Measurements from ENCODE around the gene PTPRT.

PTPRT gene

DNA sequence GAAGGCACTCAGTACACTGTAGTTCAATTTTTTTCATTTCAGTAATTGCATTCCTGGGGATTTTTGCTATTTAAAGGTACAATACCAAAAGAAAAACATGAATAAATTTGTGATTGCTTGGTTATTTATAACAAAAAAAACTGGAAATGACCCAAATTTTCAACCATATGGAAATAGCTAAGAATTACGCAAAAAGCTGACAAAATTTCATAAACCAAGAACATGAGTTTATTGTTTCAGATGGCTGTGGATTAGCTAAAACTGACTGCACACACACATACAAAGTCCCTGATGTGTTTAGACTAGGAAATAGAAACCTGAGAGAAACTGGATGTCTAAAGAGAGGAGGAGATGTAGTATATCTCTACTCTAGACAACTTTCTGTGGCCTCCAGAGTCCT lies 853.1 kb downstream of the PTPRT start:
- Histone ChIP-seq H3K36me3 (ENCODE audit: insufficient read depth, low read length) (no peaks in the 10 kb centered on the region), H3K9me3 (ENCODE audit: control insufficient read depth, insufficient read depth, low read length) (no peaks in the 10 kb centered on the region), H3K9ac (ENCODE audit: low read depth, low read length) (no peak overlapping the region), H3K4me1 (ENCODE audit: insufficient read depth, low read length) (no peaks in the 10 kb centered on the region)

DNA sequence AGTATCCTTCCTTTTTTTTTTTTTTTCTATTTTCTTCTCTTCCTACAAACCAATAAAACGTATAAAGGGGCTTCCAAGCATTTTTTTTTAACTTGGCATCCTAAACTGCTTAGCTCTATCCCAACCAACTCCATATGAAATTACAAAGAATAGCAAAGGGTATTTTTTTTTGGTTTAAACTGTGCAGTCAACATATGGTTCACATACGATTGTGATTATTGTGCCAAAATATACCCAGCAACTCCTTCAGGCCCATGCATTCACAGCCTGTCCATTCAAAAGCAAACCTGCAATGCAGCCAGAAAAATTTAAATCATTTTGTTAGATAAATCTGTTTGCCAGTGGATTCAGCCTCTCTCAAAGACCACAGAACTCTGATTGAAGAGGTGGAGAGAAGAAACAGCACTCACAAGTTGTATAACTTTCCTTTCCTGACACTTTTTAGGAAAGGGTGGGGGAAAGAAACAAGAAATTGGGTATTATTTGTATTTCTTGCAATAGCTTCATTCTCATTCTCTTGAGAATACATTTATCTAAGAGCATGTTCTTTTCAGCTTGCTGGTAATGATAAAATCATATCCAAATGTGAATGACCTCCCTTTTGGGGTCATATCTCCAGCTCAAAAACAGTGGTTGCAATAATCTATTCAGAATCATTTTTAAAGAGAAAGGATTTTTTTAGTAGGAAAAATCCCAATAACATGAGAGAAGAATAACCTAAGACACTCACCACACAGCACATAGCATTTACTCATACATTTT lies 870.3 kb downstream of the PTPRT start:
- H3K9me3 ChIP-seq (ENCODE audit: control insufficient read depth, insufficient read depth, low read length), result no peaks in the 10 kb centered on the region
- no peak overlapping the region for H3K9ac ChIP-seq (ENCODE audit: low read depth, low read length)

DNA sequence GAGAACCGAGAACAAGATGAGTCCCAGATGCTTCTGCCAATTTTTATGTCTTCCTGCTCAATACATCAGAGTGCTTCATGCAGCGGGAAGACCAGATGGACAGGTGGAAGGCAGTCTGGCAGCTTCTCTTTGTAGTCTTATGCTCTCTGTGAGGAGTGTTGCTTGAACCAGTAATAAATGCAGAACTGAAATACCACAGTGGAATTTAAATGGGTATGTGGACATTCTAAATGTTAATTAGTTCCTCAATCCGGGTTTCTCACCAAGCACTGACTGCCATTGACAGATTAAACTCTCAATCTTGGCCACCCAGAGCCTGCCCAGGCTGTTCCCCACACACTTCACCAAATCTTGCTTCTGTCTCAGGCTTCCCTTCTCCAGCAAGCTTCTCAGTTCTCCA lies 876.0 kb downstream of the PTPRT start:
- Histone ChIP-seq H3K9me3 (ENCODE audit: control insufficient read depth, insufficient read depth, low read length) (no peaks in the 10 kb centered on the region), H3K4me1 (ENCODE audit: insufficient read depth, low read length) (0 out of 2 replicates have a peak, but pooled peaks cover 6% of the 10 kb centered on the region), H3K36me3 (ENCODE audit: insufficient read depth, low read length) (no peaks in the 10 kb centered on the region)

More for the DNA sequence above, 870.3 kb downstream of the PTPRT start:
- H3K4me1 ChIP-seq (ENCODE audit: insufficient read depth, low read length), result 0 out of 2 replicates have a peak, but pooled peaks cover 4% of the 10 kb centered on the region
- H3K36me3 ChIP-seq (ENCODE audit: insufficient read depth, low read length), result no peaks in the 10 kb centered on the region

GRCh38 chr20:42309050-42309449 lies 880.7 kb downstream of the PTPRT start:
- no peak overlapping the region for H3K9ac ChIP-seq (ENCODE audit: low read depth, low read length)

More for the DNA sequence above, 876.0 kb downstream of the PTPRT start:
- no peak overlapping the region for H3K9ac ChIP-seq (ENCODE audit: low read depth, low read length)

GRCh38 chr20:42308171-42308570 lies 881.5 kb downstream of the PTPRT start:
- no peaks in the 10 kb centered on the region for H3K36me3 ChIP-seq (ENCODE audit: insufficient read depth, low read length)
- H3K9me3 ChIP-seq (ENCODE audit: control insufficient read depth, insufficient read depth, low read length), result no peaks in the 10 kb centered on the region
- H3K9ac ChIP-seq (ENCODE audit: low read depth, low read length), result no peak overlapping the region
- 0 out of 2 replicates have a peak, but pooled peaks cover 5% of the 10 kb centered on the region for H3K4me1 ChIP-seq (ENCODE audit: insufficient read depth, low read length)

More at GRCh38 chr20:42309050-42309449, 880.7 kb downstream of the PTPRT start:
- H3K9me3 ChIP-seq (ENCODE audit: control insufficient read depth, insufficient read depth, low read length), result no peaks in the 10 kb centered on the region
- no peaks in the 10 kb centered on the region for H3K36me3 ChIP-seq (ENCODE audit: insufficient read depth, low read length)
- 0 out of 2 replicates have a peak, but pooled peaks cover 5% of the 10 kb centered on the region for H3K4me1 ChIP-seq (ENCODE audit: insufficient read depth, low read length)

DNA sequence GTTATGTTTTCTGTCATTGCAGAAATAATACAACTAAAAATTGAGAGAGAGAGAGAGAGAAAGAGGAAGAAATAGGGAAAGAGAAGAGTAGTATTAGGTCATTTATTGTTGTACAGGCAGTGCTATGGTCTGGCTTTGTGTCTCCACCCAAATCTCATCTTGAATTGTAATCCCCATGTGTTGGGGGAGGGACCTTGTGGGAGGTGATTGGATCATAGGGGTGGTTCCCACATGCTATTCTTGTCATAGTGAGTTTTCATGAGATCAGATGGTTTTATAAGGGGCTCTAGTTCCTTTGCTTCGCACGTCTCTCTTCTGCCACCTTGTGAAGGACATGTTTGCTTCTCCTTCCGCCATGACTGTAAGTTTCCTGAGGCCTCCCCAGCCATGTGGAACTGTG lies 894.1 kb downstream of the PTPRT start:
- Histone ChIP-seq H3K9me3 (ENCODE audit: control insufficient read depth, insufficient read depth, low read length) (no peaks in the 10 kb centered on the region), H3K9ac (ENCODE audit: low read depth, low read length) (no peak overlapping the region), H3K4me1 (ENCODE audit: insufficient read depth, low read length) (no peaks in the 10 kb centered on the region), H3K36me3 (ENCODE audit: insufficient read depth, low read length) (no peaks in the 10 kb centered on the region)

DNA sequence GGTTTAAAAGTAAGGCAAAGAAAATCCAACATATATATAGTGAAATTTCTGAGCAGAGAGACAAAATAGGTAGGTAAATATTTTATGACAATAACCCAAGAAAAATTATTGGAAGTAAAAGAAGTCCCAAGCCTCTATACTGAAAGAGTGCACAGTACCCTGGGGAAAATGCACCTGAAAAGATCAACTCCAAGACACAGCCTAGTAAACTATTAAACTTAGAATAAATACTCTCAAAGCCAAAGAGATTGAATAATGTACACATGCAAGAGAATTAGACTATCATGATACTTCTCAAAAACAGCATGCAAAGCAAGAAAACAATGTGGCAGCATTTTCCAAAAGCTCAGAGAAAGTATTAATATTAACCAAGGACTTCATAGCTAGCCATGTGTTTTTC lies 894.7 kb downstream of the PTPRT start:
- no peaks in the 10 kb centered on the region for H3K36me3 ChIP-seq (ENCODE audit: insufficient read depth, low read length)
- no peaks in the 10 kb centered on the region for H3K4me1 ChIP-seq (ENCODE audit: insufficient read depth, low read length)
- no peaks in the 10 kb centered on the region for H3K9me3 ChIP-seq (ENCODE audit: control insufficient read depth, insufficient read depth, low read length)
- H3K9ac ChIP-seq (ENCODE audit: low read depth, low read length), result no peak overlapping the region

- no peaks in the 10 kb centered on the region for H3K4me1 ChIP-seq (ENCODE audit: insufficient read depth, low read length)
- H3K9me3 ChIP-seq (ENCODE audit: control insufficient read depth, insufficient read depth, low read length), result no peaks in the 10 kb centered on the region
- no peak overlapping the region for H3K9ac ChIP-seq (ENCODE audit: low read depth, low read length)
- H3K36me3 ChIP-seq (ENCODE audit: insufficient read depth, low read length), result no peaks in the 10 kb centered on the region
These were observed 907.9 kb downstream of the PTPRT start for GRCh38 chr20:42281801-42282200.

- Histone ChIP-seq H3K9me3 (ENCODE audit: control insufficient read depth, insufficient read depth, low read length) (no peaks in the 10 kb centered on the region), H3K9ac (ENCODE audit: low read depth, low read length) (no peak overlapping the region), H3K4me1 (ENCODE audit: insufficient read depth, low read length) (no peaks in the 10 kb centered on the region), H3K36me3 (ENCODE audit: insufficient read depth, low read length) (no peaks in the 10 kb centered on the region)
These were observed 912.7 kb downstream of the PTPRT start for GRCh38 chr20:42276718-42277602.

DNA sequence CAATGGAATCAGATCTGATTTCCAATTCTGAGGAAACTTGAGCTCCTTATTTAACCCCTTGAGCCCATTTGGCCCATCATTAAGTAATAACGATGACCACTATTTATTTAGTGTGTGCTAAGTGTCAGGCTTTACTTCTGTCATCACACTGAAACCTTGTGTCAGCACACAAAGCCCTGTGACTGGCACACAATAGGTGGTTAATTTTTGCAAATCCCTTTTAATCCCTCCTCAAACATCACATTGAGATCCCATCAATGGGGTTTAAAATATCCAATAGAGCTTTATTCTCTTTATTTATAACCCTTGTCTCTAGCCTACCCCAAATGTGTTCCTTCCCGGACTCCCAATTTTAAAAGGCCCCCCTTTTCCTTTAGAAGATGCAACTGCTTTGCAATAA lies 914.7 kb downstream of the PTPRT start:
- Histone ChIP-seq H3K9me3 (ENCODE audit: control insufficient read depth, insufficient read depth, low read length) (no peaks in the 10 kb centered on the region), H3K4me1 (ENCODE audit: insufficient read depth, low read length) (no peaks in the 10 kb centered on the region), H3K9ac (ENCODE audit: low read depth, low read length) (no peak overlapping the region), H3K36me3 (ENCODE audit: insufficient read depth, low read length) (no peaks in the 10 kb centered on the region)

GRCh38 chr20:42272516-42272915 lies 917.2 kb downstream of the PTPRT start:
- no peaks in the 10 kb centered on the region for H3K36me3 ChIP-seq (ENCODE audit: insufficient read depth, low read length)
- no peak overlapping the region for H3K9ac ChIP-seq (ENCODE audit: low read depth, low read length)
- H3K4me1 ChIP-seq (ENCODE audit: insufficient read depth, low read length), result no peaks in the 10 kb centered on the region
- H3K9me3 ChIP-seq (ENCODE audit: control insufficient read depth, insufficient read depth, low read length), result no peaks in the 10 kb centered on the region

DNA sequence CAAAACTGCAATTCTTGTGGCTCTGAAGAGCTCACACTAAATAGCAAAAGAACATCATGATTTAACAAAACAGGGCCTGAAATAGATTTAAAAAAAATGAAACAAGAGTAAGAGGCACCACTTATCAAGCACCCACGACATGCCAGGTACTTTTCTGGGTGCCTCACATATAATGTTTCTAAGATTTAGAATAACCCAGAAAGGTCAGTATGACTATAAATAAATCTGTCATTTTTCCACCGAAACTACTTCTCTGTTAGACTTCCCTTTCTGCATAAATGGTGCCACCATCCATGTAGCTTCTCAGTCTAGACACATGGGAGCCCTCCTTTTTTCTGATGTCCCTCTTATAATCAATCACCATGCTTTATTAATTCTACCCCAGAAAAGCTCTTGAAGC lies 919.2 kb downstream of the PTPRT start:
- Histone ChIP-seq H3K9me3 (ENCODE audit: control insufficient read depth, insufficient read depth, low read length) (no peaks in the 10 kb centered on the region), H3K9ac (ENCODE audit: low read depth, low read length) (no peak overlapping the region), H3K36me3 (ENCODE audit: insufficient read depth, low read length) (no peaks in the 10 kb centered on the region), H3K4me1 (ENCODE audit: insufficient read depth, low read length) (no peaks in the 10 kb centered on the region)

GRCh38 chr20:42267793-42268384 lies 921.8 kb downstream of the PTPRT start:
- Histone ChIP-seq H3K4me1 (ENCODE audit: insufficient read depth, low read length) (no peaks in the 10 kb centered on the region), H3K9ac (ENCODE audit: low read depth, low read length) (no peak overlapping the region), H3K36me3 (ENCODE audit: insufficient read depth, low read length) (no peaks in the 10 kb centered on the region), H3K9me3 (ENCODE audit: control insufficient read depth, insufficient read depth, low read length) (no peaks in the 10 kb centered on the region)

DNA sequence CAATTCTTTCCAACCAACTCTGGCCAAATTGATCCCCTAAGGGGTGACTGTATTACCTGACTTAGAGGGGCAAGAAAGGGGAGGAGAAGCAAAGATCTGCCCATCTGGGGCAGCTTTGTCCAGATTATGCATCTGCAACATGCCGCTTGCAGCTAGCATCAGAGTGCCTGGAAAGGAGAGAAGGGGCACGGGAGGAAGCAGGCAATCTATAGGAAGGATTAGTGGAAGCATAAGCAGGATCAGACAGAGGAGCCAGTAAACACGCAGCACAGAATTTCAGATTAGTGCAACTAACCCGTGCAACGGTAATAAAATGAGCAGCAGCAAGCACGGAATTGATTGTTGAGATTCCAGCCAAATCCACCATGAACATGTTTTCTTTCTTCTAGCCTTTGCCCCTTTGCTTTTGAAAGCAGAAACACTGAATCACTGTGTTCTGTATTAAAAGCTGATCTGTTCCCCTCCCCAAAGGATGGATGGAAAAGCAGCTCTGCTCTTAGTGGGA lies 927.9 kb downstream of the PTPRT start:
- H3K9ac ChIP-seq (ENCODE audit: low read depth, low read length), result no peak overlapping the region
- no peaks in the 10 kb centered on the region for H3K9me3 ChIP-seq (ENCODE audit: control insufficient read depth, insufficient read depth, low read length)
- no peaks in the 10 kb centered on the region for H3K36me3 ChIP-seq (ENCODE audit: insufficient read depth, low read length)
- no peaks in the 10 kb centered on the region for H3K4me1 ChIP-seq (ENCODE audit: insufficient read depth, low read length)

All from ES-I3 (cell line).